Liver (tissue), 9 donors: ENCODE measurements around the gene UNC5A. TPM values are rescaled to one million over a fixed set of nuclear protein-coding genes. Genes with fewer than 3 reads are reported as not detected.

Source experiments
- DNase-seq: peaks from one replicate; pipeline ENCODE4 v3.0.0-alpha.2; 2017; ENCODE audit warnings: low spot score
- H3K27ac ChIP-seq, 2 donors: one replicate each; pipeline ENCODE4 v1.7.0; 2013; ENCODE audit warnings: inconsistent platforms in 2 of 2, low read length in 2 of 2, control low read depth in 1 of 2, low read depth in 1 of 2, mild to moderate bottlenecking in 1 of 2
- H3K27me3 ChIP-seq, 4 donors: one replicate each; pipeline versions ENCODE4 v1.6.1 to v1.7.0; 2013; ENCODE audit warnings: low read length in 3 of 4, inconsistent platforms in 1 of 4, mild to moderate bottlenecking in 1 of 4, moderate library complexity in 1 of 4; ENCODE audit not compliant: control insufficient read depth in 4 of 4, insufficient read depth in 4 of 4
- H3K36me3 ChIP-seq, 4 donors: one replicate each; pipeline versions ENCODE4 v1.6.1 to v1.7.0; 2013; ENCODE audit warnings: low read length in 3 of 4, mild to moderate bottlenecking in 3 of 4, low read depth in 1 of 4, moderate library complexity in 1 of 4; ENCODE audit not compliant: control insufficient read depth in 4 of 4, insufficient read depth in 3 of 4
- H3K4me1 ChIP-seq, 4 donors: one replicate each; pipeline versions ENCODE4 v1.6.1 to v1.7.0; 2013; ENCODE audit warnings: low read length in 3 of 4, mild to moderate bottlenecking in 3 of 4, moderate library complexity in 1 of 4; ENCODE audit not compliant: control insufficient read depth in 4 of 4, insufficient read depth in 4 of 4
- H3K4me3 ChIP-seq, 3 donors: one replicate each; pipeline versions ENCODE4 v1.6.1 to v1.7.0; 2013; ENCODE audit warnings: low read length in 3 of 3, control low read depth in 1 of 3, low read depth in 1 of 3, mild to moderate bottlenecking in 1 of 3
- H3K9ac ChIP-seq, 2 donors: one replicate each; pipeline ENCODE4 v1.7.0; 2013; ENCODE audit warnings: low read length in 2 of 2, mild to moderate bottlenecking in 2 of 2, moderate library complexity in 2 of 2, control low read depth in 1 of 2, low read depth in 1 of 2
- H3K9me3 ChIP-seq, 4 donors: one replicate each; pipeline versions ENCODE4 v1.6.1 to v1.7.0; 2013; ENCODE audit warnings: low read length in 3 of 4; ENCODE audit not compliant: control insufficient read depth in 4 of 4
- EGR1 ChIP-seq, 2 donors: IDR thresholded peaks; 2 replicates each; pipeline ENCODE4 v1.6.1; 2016 to 2018; ENCODE audit warnings: antibody characterized with exemption in 2 of 2, low read depth in 2 of 2
- FOXA1 ChIP-seq: IDR thresholded peaks from 2 replicates; pipeline ENCODE4 v1.6.1; 2016; ENCODE audit warnings: antibody characterized with exemption
- FOXA2 ChIP-seq: IDR thresholded peaks from 2 replicates; pipeline ENCODE4 v1.6.1; 2016; ENCODE audit warnings: antibody characterized with exemption
- GABPA ChIP-seq, 2 donors: IDR thresholded peaks in 1 of 2; conservative IDR thresholded peaks in 1 of 2; 2 replicates each; pipeline ENCODE4 v1.6.1; 2016; ENCODE audit warnings: antibody characterized with exemption in 2 of 2, mild to moderate bottlenecking in 1 of 2, moderate library complexity in 1 of 2
- HNF4G ChIP-seq: IDR thresholded peaks from 2 replicates; pipeline ENCODE4 v1.6.1; 2016; ENCODE audit warnings: antibody characterized with exemption
- NR2F2 ChIP-seq: IDR thresholded peaks from 2 replicates; pipeline ENCODE4 v1.6.1; 2016; ENCODE audit warnings: antibody characterized with exemption
- RXRA ChIP-seq, 2 donors: IDR thresholded peaks; 2 replicates each; pipeline ENCODE4 v1.6.1; 2017 to 2018; ENCODE audit warnings: antibody characterized with exemption in 2 of 2, mild to moderate bottlenecking in 1 of 2
- SP1 ChIP-seq: IDR thresholded peaks from 2 replicates; pipeline ENCODE4 v1.6.1; 2018; ENCODE audit warnings: antibody characterized with exemption, mild to moderate bottlenecking
- TAF1 ChIP-seq: conservative IDR thresholded peaks from 2 replicates; pipeline ENCODE4 v1.6.1; 2016; ENCODE audit warnings: antibody characterized with exemption, mild to moderate bottlenecking
- YY1 ChIP-seq: IDR thresholded peaks from 2 replicates; pipeline ENCODE4 v1.6.1; 2016; ENCODE audit warnings: antibody characterized with exemption, mild to moderate bottlenecking
- WGBS: extraction: QIAGEN DNeasy Blood & Tissue Kit; methylation state at CpG from one replicate; pipeline ENCODE4 v1.1.7; 2013; 5-methylcytosine and 5-hydroxymethylcytosine counted together
- polyA plus RNA-seq, 2 donors: library from polyadenylated mRNA; stranded (reverse) in 1 of 2; unstranded in 1 of 2; fragments of 200-250 nt in 1 of 2; fragments of >200 nt in 1 of 2; fragmentation: Nextera tagmentation in 1 of 2; extraction: Ambion mirVana in 1 of 2; gene quantifications; one replicate each; pipeline versions ENCODE4 v1.2.1 to v1.2.3, GENCODE V29; 2013 to 2015
- total RNA-seq, 2 donors: library from RNA; depleted of rRNA; stranded (reverse); fragments of >200 nt; gene quantifications; one replicate each; pipeline ENCODE4 v1.2.3, GENCODE V29; 2014
- TF ChIP-seq, protein P1 (sequence below): fragments of 150-350 bp; IDR thresholded peaks from 2 replicates; pipeline ENCODE4 v1.5.1; 2017; ENCODE audit warnings: improper control_type of control experiment, low read depth, low read length; ENCODE audit not compliant: missing input control
- TF ChIP-seq, protein P2 (sequence below): IDR thresholded peaks from 2 replicates; pipeline ENCODE4 v1.6.1; 2016; ENCODE audit warnings: antibody characterized with exemption
- TF ChIP-seq, protein P3 (sequence below): IDR thresholded peaks from 2 replicates; pipeline ENCODE4 v1.6.1; 2016; ENCODE audit warnings: antibody characterized with exemption
- TF ChIP-seq, protein P4 (sequence below): IDR thresholded peaks from 2 replicates; pipeline ENCODE4 v1.6.1; 2016; ENCODE audit warnings: antibody characterized with exemption
- TF ChIP-seq, protein P5 (sequence below): IDR thresholded peaks from 2 replicates; pipeline ENCODE4 v1.6.1; 2016; ENCODE audit warnings: antibody characterized with exemption, mild to moderate bottlenecking
- donor health status: healthy.
- donor health status: healthy.
- donor health status: healthy.
- donor health status: healthy.
- donor health status: healthy.

Gene UNC5A
- total and polyA plus RNA-seq, 4 donors = under 0.01 to 0.07 (median 0.03) TPM; not detected in 1

DNA sequence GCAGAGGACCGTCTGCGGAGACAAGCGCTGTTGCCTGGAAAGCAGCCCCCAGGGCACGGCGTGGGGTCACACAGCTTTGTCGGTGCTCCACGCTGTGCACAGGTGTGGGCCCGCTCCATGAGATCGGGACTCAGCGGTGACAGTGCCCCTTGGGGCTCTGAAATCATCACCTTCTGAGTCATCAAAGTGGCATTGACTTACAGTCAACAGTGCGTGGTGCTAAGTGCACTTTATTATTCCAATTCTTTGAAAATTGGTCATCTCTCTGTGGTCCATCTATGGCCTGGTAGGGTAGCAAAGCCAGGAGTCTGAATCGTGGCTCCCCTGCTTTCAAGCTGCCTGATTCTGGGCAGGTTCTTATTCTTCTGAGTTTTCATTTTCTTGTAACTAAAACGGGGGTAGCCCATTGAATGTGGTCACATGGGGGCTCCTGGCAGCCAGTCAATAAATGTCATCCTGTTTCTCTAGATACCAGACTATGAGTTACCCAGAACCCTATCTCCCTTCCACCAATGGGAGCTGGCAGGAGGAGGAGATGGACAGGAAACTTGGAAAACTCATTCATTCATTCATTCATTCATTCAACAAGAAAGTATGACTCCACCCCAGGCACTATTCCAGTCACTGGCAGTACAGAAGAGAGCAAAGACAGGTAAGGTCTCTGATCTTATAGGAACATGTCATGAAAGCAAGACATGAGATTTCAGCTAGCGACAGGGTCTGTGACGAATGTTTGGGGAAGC is 20.3 kb upstream of the UNC5A start:
- no peak for TF ChIP-seq FOXA2
- TF ChIP-seq, protein P1, sequence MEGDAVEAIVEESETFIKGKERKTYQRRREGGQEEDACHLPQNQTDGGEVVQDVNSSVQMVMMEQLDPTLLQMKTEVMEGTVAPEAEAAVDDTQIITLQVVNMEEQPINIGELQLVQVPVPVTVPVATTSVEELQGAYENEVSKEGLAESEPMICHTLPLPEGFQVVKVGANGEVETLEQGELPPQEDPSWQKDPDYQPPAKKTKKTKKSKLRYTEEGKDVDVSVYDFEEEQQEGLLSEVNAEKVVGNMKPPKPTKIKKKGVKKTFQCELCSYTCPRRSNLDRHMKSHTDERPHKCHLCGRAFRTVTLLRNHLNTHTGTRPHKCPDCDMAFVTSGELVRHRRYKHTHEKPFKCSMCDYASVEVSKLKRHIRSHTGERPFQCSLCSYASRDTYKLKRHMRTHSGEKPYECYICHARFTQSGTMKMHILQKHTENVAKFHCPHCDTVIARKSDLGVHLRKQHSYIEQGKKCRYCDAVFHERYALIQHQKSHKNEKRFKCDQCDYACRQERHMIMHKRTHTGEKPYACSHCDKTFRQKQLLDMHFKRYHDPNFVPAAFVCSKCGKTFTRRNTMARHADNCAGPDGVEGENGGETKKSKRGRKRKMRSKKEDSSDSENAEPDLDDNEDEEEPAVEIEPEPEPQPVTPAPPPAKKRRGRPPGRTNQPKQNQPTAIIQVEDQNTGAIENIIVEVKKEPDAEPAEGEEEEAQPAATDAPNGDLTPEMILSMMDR = no peak
- TF ChIP-seq FOXA1 = no peak
- no peak for TF ChIP-seq RXRA (IDR thresholded peaks at IDR 0.05)
- no peak for TF ChIP-seq GABPA (IDR thresholded peaks at IDR 0.05 in 1 of 2, conservative IDR thresholded peaks at IDR 0.05 in 1 of 2)
- TF ChIP-seq HNF4G = no peak
- TF ChIP-seq EGR1 (IDR thresholded peaks at IDR 0.05; ENCODE audit: low read depth in 2 of 2) = no peak
- TF ChIP-seq NR2F2 = no peak
- TF ChIP-seq YY1 = no peak
- no peak overlapping the region for H3K27ac ChIP-seq
- H3K9me3 ChIP-seq = no peaks in the 10 kb centered on the region
- H3K4me1 ChIP-seq = no peaks in the 10 kb centered on the region
- 43% methylated on average over 15 of the region's 15 CpGs for WGBS
- H3K9ac ChIP-seq = no peak overlapping the region
- H3K4me3 ChIP-seq = no peak overlapping the region
- H3K27me3 ChIP-seq = peaks cover 0 to 13% (median 4%) of the 10 kb centered on the region in 4 donors
- DNase-seq = no peak
- no peaks in the 10 kb centered on the region for H3K36me3 ChIP-seq

DNA sequence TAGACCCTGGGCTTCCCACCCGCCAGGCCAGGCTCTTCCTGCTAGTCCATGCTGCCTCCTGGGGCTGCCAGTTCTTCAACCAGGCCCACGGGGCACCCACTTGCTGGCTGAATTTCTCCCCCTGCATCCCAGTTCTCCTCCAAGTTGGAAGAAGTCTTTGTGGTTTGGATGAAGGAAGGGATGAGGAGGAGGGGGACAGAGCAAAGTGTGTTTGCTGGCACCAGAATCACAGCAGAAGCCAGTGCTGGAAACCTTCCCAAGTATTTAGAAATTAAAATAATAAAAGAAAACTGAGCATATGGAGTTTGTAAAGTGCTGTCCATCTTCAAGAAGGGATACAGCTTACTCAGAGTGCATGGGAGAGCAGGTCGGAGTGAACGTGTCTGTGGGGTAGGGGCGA is 19.4 kb upstream of the UNC5A start:
- TF ChIP-seq SP1 (no peak), RXRA (IDR thresholded peaks at IDR 0.05) (no peak), EGR1 (IDR thresholded peaks at IDR 0.05; ENCODE audit: low read depth in 2 of 2) (no peak), TAF1 (no peak), FOXA2 (no peak)
- TF ChIP-seq, protein P2, sequence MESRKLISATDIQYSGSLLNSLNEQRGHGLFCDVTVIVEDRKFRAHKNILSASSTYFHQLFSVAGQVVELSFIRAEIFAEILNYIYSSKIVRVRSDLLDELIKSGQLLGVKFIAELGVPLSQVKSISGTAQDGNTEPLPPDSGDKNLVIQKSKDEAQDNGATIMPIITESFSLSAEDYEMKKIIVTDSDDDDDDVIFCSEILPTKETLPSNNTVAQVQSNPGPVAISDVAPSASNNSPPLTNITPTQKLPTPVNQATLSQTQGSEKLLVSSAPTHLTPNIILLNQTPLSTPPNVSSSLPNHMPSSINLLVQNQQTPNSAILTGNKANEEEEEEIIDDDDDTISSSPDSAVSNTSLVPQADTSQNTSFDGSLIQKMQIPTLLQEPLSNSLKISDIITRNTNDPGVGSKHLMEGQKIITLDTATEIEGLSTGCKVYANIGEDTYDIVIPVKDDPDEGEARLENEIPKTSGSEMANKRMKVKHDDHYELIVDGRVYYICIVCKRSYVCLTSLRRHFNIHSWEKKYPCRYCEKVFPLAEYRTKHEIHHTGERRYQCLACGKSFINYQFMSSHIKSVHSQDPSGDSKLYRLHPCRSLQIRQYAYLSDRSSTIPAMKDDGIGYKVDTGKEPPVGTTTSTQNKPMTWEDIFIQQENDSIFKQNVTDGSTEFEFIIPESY = no peak
- TF ChIP-seq, protein P3, sequence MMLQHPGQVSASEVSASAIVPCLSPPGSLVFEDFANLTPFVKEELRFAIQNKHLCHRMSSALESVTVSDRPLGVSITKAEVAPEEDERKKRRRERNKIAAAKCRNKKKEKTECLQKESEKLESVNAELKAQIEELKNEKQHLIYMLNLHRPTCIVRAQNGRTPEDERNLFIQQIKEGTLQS = no peak
- TF ChIP-seq, protein P4, sequence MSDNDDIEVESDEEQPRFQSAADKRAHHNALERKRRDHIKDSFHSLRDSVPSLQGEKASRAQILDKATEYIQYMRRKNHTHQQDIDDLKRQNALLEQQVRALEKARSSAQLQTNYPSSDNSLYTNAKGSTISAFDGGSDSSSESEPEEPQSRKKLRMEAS = no peak
- TF ChIP-seq, protein P5, sequence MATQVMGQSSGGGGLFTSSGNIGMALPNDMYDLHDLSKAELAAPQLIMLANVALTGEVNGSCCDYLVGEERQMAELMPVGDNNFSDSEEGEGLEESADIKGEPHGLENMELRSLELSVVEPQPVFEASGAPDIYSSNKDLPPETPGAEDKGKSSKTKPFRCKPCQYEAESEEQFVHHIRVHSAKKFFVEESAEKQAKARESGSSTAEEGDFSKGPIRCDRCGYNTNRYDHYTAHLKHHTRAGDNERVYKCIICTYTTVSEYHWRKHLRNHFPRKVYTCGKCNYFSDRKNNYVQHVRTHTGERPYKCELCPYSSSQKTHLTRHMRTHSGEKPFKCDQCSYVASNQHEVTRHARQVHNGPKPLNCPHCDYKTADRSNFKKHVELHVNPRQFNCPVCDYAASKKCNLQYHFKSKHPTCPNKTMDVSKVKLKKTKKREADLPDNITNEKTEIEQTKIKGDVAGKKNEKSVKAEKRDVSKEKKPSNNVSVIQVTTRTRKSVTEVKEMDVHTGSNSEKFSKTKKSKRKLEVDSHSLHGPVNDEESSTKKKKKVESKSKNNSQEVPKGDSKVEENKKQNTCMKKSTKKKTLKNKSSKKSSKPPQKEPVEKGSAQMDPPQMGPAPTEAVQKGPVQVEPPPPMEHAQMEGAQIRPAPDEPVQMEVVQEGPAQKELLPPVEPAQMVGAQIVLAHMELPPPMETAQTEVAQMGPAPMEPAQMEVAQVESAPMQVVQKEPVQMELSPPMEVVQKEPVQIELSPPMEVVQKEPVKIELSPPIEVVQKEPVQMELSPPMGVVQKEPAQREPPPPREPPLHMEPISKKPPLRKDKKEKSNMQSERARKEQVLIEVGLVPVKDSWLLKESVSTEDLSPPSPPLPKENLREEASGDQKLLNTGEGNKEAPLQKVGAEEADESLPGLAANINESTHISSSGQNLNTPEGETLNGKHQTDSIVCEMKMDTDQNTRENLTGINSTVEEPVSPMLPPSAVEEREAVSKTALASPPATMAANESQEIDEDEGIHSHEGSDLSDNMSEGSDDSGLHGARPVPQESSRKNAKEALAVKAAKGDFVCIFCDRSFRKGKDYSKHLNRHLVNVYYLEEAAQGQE = no peak
- H3K27me3 ChIP-seq = peaks cover 0 to 13% (median 4%) of the 10 kb centered on the region in 4 donors

More for the DNA sequence above, 19.4 kb upstream of the UNC5A start:
- H3K9ac ChIP-seq = no peak overlapping the region
- H3K36me3 ChIP-seq = no peaks in the 10 kb centered on the region
- 76% methylated on average over 5 of the region's 5 CpGs for WGBS
- H3K9me3 ChIP-seq = no peaks in the 10 kb centered on the region
- H3K4me3 ChIP-seq = no peak overlapping the region
- H3K27ac ChIP-seq = no peak overlapping the region
- DNase-seq = no peak
- no peaks in the 10 kb centered on the region for H3K4me1 ChIP-seq
